GM12878 (cell line): Measurements from ENCODE around the gene SLC4A9. TPM values are rescaled to one million over a fixed set of nuclear protein-coding genes. Genes with fewer than 3 reads are reported as not detected.

Experiments
- BCL3 ChIP-seq: IDR thresholded peaks from 2 replicates; pipeline ENCODE4 v1.6.1; 2011; ENCODE audit warnings: borderline replicate concordance, low read depth, mild to moderate bottlenecking, moderate library complexity, low read length; ENCODE audit not compliant: insufficient read depth, poor library complexity, severe bottlenecking
- CUX1 ChIP-seq: IDR thresholded peaks from 2 replicates; pipeline ENCODE4 v1.6.1; 2012; ENCODE audit warnings: improper control_type of control experiment, low read depth, low read length; ENCODE audit not compliant: insufficient replicate concordance
- IRF3 ChIP-seq: fragments of 450-650 bp; IDR thresholded peaks from 2 replicates; pipeline ENCODE4 v1.6.1; 2014; ENCODE audit warnings: mild to moderate bottlenecking
- KAT2A ChIP-seq: conservative IDR thresholded peaks from 2 replicates; pipeline ENCODE4 v1.6.1; 2011; ENCODE audit warnings: low read depth, low read length; ENCODE audit not compliant: control insufficient read depth
- MEF2A ChIP-seq: IDR thresholded peaks from 2 replicates; pipeline ENCODE4 v1.6.1; 2011; ENCODE audit warnings: low read depth, mild to moderate bottlenecking, low read length, moderate library complexity; ENCODE audit not compliant: insufficient read depth
- PML ChIP-seq: IDR thresholded peaks from 2 replicates; pipeline ENCODE4 v1.6.1; 2012; ENCODE audit warnings: low read length, inconsistent platforms
- RELA ChIP-seq: fragments of 450-650 bp; IDR thresholded peaks from 2 replicates; pipeline ENCODE4 v1.8.0; 2014; ENCODE audit warnings: borderline replicate concordance; ENCODE audit not compliant: partially characterized antibody
- RELB ChIP-seq: fragments of 450-650 bp; IDR thresholded peaks from 2 replicates; pipeline ENCODE4 v1.6.1; 2017; ENCODE audit warnings: low read depth, mild to moderate bottlenecking, moderate library complexity
- ZBTB11 ChIP-seq: fragments of 450-650 bp; formaldehyde crosslinking; IDR thresholded peaks from 2 replicates; pipeline ENCODE4 v1.5.0; 2022; ENCODE audit warnings: mild to moderate bottlenecking, missing genetic modification characterization
- ZZZ3 ChIP-seq: IDR thresholded peaks from 2 replicates; pipeline ENCODE4 v1.6.1; 2011; ENCODE audit warnings: low read depth; ENCODE audit not compliant: control insufficient read depth, insufficient read length
- polyA plus RNA-seq, 11 experiments: library from polyadenylated mRNA; depleted of rRNA in 4 of 11; unstranded in 6 of 11; stranded (reverse) in 5 of 11; fragments of >200 nt; fragmentation: Nextera tagmentation in 4 of 11; fragmentation: Illumina TruSeq in 1 of 11; extraction: Ambion mirVana in 4 of 11; extraction: Trizol in 1 of 11; gene quantifications; 1 replicate in 1 of 11; 2 replicates in 10 of 11; pipeline versions ENCODE4 v1.2.1 to v1.2.3, GENCODE V29; 2011 to 2016; ENCODE audit warnings: inconsistent platforms in 2 of 11, missing spikeins in 2 of 11, low read depth in 1 of 11
- total RNA-seq, 4 experiments: library from RNA; depleted of rRNA in 3 of 4; stranded (reverse); fragments of >200 nt in 3 of 4; fragmentation: Illumina TruSeq in 1 of 4; extraction: Trizol in 1 of 4; gene quantifications; 2 replicates each; pipeline versions ENCODE4 v1.2.1 to v1.2.3, GENCODE V29; 2013 to 2021

Gene SLC4A9
- total and polyA plus RNA-seq, 10 of the 15 experiments (the other 5 are each of a cell fraction or from before 2014, with no cell fraction given): 0.03 to 0.05 (median 0.05) TPM; not detected in 7

GRCh38 chr5:140357726-140358093 lies 2.3 kb upstream of the SLC4A9 start (continued):
- TF ChIP-seq BCL3: no peak
- no peak for TF ChIP-seq IRF3
- no peak for TF ChIP-seq MEF2A
- TF ChIP-seq RELB: no peak
- TF ChIP-seq ZBTB11 (CRISPR knock-in tag): no peak
- TF ChIP-seq PML: no peak
- no peak for TF ChIP-seq KAT2A
- TF ChIP-seq ZZZ3: no peak
- no peak for TF ChIP-seq RELA
- no peak for TF ChIP-seq CUX1
